ENCODE measurements around the gene CEMIP2. TPM values are rescaled to one million over a fixed set of nuclear protein-coding genes. Genes with fewer than 3 reads are reported as not detected.
A peak's percentile ranks its signal among the peaks of the same experiment; 100 is the strongest.
"Not testable (repeated sequence)": the region's sequence is repeated elsewhere in the genome, so short reads cannot be mapped to it uniquely, and the experiment has no call there.

Gene CEMIP2
- total and polyA plus RNA-seq, 4 donors = 37.3 to 150 (median 89.9) TPM

- H3K4me1 ChIP-seq (ENCODE audit: control insufficient read depth in 5 of 5, insufficient read depth in 5 of 5, low read length in 5 of 5) = no peaks in the 10 kb centered on the region
- H3K4me3 ChIP-seq = no peak overlapping the region
- DNase-seq (peak in 1 of 3 donors; percentile 11), ATAC-seq (ENCODE audit: insufficient read depth, low FRiP score) (no peak)
- no peak for TF ChIP-seq CTCF (IDR thresholded peaks at IDR 0.05; ENCODE audit: control extremely low read depth, extremely low read depth)
- H3K27me3 ChIP-seq (ENCODE audit: control insufficient read depth in 3 of 3, insufficient read depth in 3 of 3, low read length in 2 of 3) = no peaks in the 10 kb centered on the region
- H3K27ac ChIP-seq (ENCODE audit: low read depth in 1 of 2, low read length in 1 of 2) = peak overlapping the region in 1 of 2 donors; percentile 12
- H3K9me3 ChIP-seq (ENCODE audit: control insufficient read depth in 4 of 4, insufficient read depth in 3 of 4, low read length in 3 of 4) = no peaks in the 10 kb centered on the region
- H3K36me3 ChIP-seq (ENCODE audit: control insufficient read depth in 4 of 4, insufficient read depth in 4 of 4, low read length in 4 of 4) = no peaks in the 10 kb centered on the region
- no peak overlapping the region for H3K9ac ChIP-seq (ENCODE audit: insufficient read depth in 1 of 2, low read length in 2 of 2)
- WGBS, 2 donors = 78 to 81% methylated on average over 3 of the region's 3 CpGs
Observed at GRCh38 chr9:71814226-71814625, 45.9 kb upstream of the CEMIP2 start.

DNA sequence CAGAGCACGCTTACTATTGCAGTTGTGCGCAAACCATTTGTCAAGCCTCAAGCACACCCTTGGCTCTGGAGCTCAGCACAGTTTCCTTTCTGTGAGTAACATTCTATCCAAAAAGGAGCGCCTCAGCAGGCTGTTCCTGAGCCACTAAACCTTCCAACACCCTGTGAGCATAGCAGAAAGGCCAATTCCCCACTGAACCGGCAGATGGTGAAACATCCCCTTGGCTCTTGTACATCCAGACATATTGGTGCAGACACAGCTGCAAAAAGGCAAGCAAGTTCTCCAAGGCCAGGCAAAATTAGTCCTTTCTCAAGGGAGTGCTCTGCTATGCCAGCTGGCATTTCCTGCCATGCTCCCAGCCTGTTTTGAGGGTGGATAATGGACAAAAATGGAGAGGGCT, 44.1 kb upstream of the CEMIP2 start:
- Histone ChIP-seq H3K9me3 (ENCODE audit: control insufficient read depth in 4 of 4, insufficient read depth in 3 of 4, low read length in 3 of 4) (no peaks in the 10 kb centered on the region), H3K9ac (ENCODE audit: insufficient read depth in 1 of 2, low read length in 2 of 2) (no peak overlapping the region), H3K27me3 (ENCODE audit: control insufficient read depth in 3 of 3, insufficient read depth in 3 of 3, low read length in 2 of 3) (no peaks in the 10 kb centered on the region), H3K27ac (ENCODE audit: low read depth in 1 of 2, low read length in 1 of 2) (no peak overlapping the region), H3K36me3 (ENCODE audit: control insufficient read depth in 4 of 4, insufficient read depth in 4 of 4, low read length in 4 of 4) (no peaks in the 10 kb centered on the region), H3K4me1 (ENCODE audit: control insufficient read depth in 5 of 5, insufficient read depth in 5 of 5, low read length in 5 of 5) (no peaks in the 10 kb centered on the region), H3K4me3 (no peak overlapping the region)
- ATAC-seq (ENCODE audit: insufficient read depth, low FRiP score) (no peak), DNase-seq (peak in 1 of 3 donors; percentile 18)
- no peak for TF ChIP-seq CTCF (IDR thresholded peaks at IDR 0.05; ENCODE audit: control extremely low read depth, extremely low read depth)
- WGBS, 2 donors = 87 to 89% methylated on average over 4 of the region's 4 CpGs

- H3K27me3 ChIP-seq (ENCODE audit: control insufficient read depth in 3 of 3, insufficient read depth in 3 of 3, low read length in 2 of 3) = no peaks in the 10 kb centered on the region
- ATAC-seq (ENCODE audit: insufficient read depth, low FRiP score) (no peak), DNase-seq (no peak)
- no peaks in the 10 kb centered on the region for H3K9me3 ChIP-seq (ENCODE audit: control insufficient read depth in 4 of 4, insufficient read depth in 3 of 4, low read length in 3 of 4)
- H3K4me1 ChIP-seq (ENCODE audit: control insufficient read depth in 5 of 5, insufficient read depth in 5 of 5, low read length in 5 of 5) = peaks cover 0 to 2% (median 0%) of the 10 kb centered on the region in 5 donors
- no peaks in the 10 kb centered on the region for H3K36me3 ChIP-seq (ENCODE audit: control insufficient read depth in 4 of 4, insufficient read depth in 4 of 4, low read length in 4 of 4)
- H3K9ac ChIP-seq (ENCODE audit: insufficient read depth in 1 of 2, low read length in 2 of 2) = no peak overlapping the region
- TF ChIP-seq CTCF (IDR thresholded peaks at IDR 0.05; ENCODE audit: control extremely low read depth, extremely low read depth) = no peak
- H3K27ac ChIP-seq (ENCODE audit: low read depth in 1 of 2, low read length in 1 of 2) = no peak overlapping the region
- H3K4me3 ChIP-seq = no peak overlapping the region
- WGBS, 2 donors = 89 to 92% methylated on average over 2 of the region's 2 CpGs
Observed at GRCh38 chr9:71808068-71808467, 39.8 kb upstream of the CEMIP2 start.

GRCh38 chr9:71806901-71807307, 38.6 kb upstream of the CEMIP2 start:
- Histone ChIP-seq H3K9ac (ENCODE audit: insufficient read depth in 1 of 2, low read length in 2 of 2) (no peak overlapping the region), H3K4me3 (no peak overlapping the region), H3K27me3 (ENCODE audit: control insufficient read depth in 3 of 3, insufficient read depth in 3 of 3, low read length in 2 of 3) (no peaks in the 10 kb centered on the region), H3K36me3 (ENCODE audit: control insufficient read depth in 4 of 4, insufficient read depth in 4 of 4, low read length in 4 of 4) (no peaks in the 10 kb centered on the region), H3K27ac (ENCODE audit: low read depth in 1 of 2, low read length in 1 of 2) (no peak overlapping the region), H3K4me1 (ENCODE audit: control insufficient read depth in 5 of 5, insufficient read depth in 5 of 5, low read length in 5 of 5) (peaks cover 0 to 2% (median 0%) of the 10 kb centered on the region in 5 donors), H3K9me3 (ENCODE audit: control insufficient read depth in 4 of 4, insufficient read depth in 3 of 4, low read length in 3 of 4) (no peaks in the 10 kb centered on the region)
- ATAC-seq (ENCODE audit: insufficient read depth, low FRiP score) (peak; percentile 92), DNase-seq (peak; percentile 51 to 72 (median 56))
- TF ChIP-seq CTCF (IDR thresholded peaks at IDR 0.05; ENCODE audit: control extremely low read depth, extremely low read depth) = peak; percentile 95
- 0 to 11% methylated on average over 1 of the region's 1 CpG for WGBS, 2 donors

GRCh38 chr9:71805096-71805495, 36.8 kb upstream of the CEMIP2 start:
- not testable (repeated sequence) for H3K4me3 ChIP-seq; H3K27ac ChIP-seq (ENCODE audit: low read depth in 1 of 2, low read length in 1 of 2); H3K9me3 ChIP-seq (ENCODE audit: control insufficient read depth in 4 of 4, insufficient read depth in 3 of 4, low read length in 3 of 4); DNase-seq; H3K27me3 ChIP-seq (ENCODE audit: control insufficient read depth in 3 of 3, insufficient read depth in 3 of 3, low read length in 2 of 3); ATAC-seq (ENCODE audit: insufficient read depth, low FRiP score); H3K4me1 ChIP-seq (ENCODE audit: control insufficient read depth in 5 of 5, insufficient read depth in 5 of 5, low read length in 5 of 5); H3K9ac ChIP-seq (ENCODE audit: insufficient read depth in 1 of 2, low read length in 2 of 2); H3K36me3 ChIP-seq (ENCODE audit: control insufficient read depth in 4 of 4, insufficient read depth in 4 of 4, low read length in 4 of 4)
- WGBS, 2 donors = 67 to 83% methylated on average over 1 of the region's 1 CpG
